Heart left ventricle (tissue), 16 donors: ENCODE measurements around the gene KLHL12. TPM values are rescaled to one million over a fixed set of nuclear protein-coding genes. Genes with fewer than 3 reads are reported as not detected.
"Not testable (repeated sequence)": the region's sequence is repeated elsewhere in the genome, so short reads cannot be mapped to it uniquely, and the experiment has no call there.

Source experiments
- ATAC-seq, 4 donors: fragments of 200-7000 bp; cut with Tn5 transposase; one replicate each; pipeline ENCODE4 v1.9.1; 2020 to 2022; ENCODE audit warnings: moderate library complexity in 4 of 4, mild to moderate bottlenecking in 3 of 4, moderate number of reproducible peaks in 1 of 4
- DNase-seq, 5 donors: peaks; one replicate each; pipeline ENCODE4 v3.0.0-alpha.2; 2020
- H3K27ac ChIP-seq, 12 donors: fragments of 200-600 bp; sonication (generic) in 4 of 12; one replicate each; pipeline versions ENCODE4 v1.5.0 to v1.8.0; 2016 to 2022; ENCODE audit warnings: mild to moderate bottlenecking in 2 of 12
- H3K27me3 ChIP-seq, 9 donors: fragments of 200-600 bp; sonication (generic) in 2 of 9; one replicate each; pipeline versions ENCODE4 v1.5.1 to v1.8.0; 2016 to 2022; ENCODE audit warnings: mild to moderate bottlenecking in 3 of 9
- H3K36me3 ChIP-seq, 9 donors: fragments of 200-600 bp; sonication (generic) in 2 of 9; one replicate each; pipeline versions ENCODE4 v1.5.0 to v1.8.0; 2018 to 2022; ENCODE audit warnings: mild to moderate bottlenecking in 2 of 9
- H3K4me1 ChIP-seq, 12 donors: fragments of 200-600 bp; sonication (generic) in 4 of 12; one replicate each; pipeline versions ENCODE4 v1.5.0 to v1.8.0; 2016 to 2022; ENCODE audit warnings: mild to moderate bottlenecking in 3 of 12
- H3K4me3 ChIP-seq, 12 donors: fragments of 200-600 bp; sonication (generic) in 4 of 12; one replicate each; pipeline versions ENCODE4 v1.5.0 to v1.8.0; 2017 to 2022; ENCODE audit warnings: mild to moderate bottlenecking in 9 of 12, moderate library complexity in 4 of 12
- H3K9me3 ChIP-seq, 12 donors: fragments of 200-600 bp; sonication (generic) in 4 of 12; one replicate each; pipeline versions ENCODE4 v1.5.0 to v1.8.0; 2016 to 2022; ENCODE audit warnings: mild to moderate bottlenecking in 1 of 12
- POLR2A ChIP-seq, 2 donors: fragments of 450-650 bp; IDR thresholded peaks; one replicate each; pipeline ENCODE4 v1.6.1; 2017; ENCODE audit warnings: antibody characterized with exemption in 2 of 2, mild to moderate bottlenecking in 2 of 2, moderate library complexity in 2 of 2
- WGBS, 4 donors: extraction: QIAGEN DNeasy Blood & Tissue Kit in 2 of 4; methylation state at CpG; one replicate each; pipeline versions ENCODE4 v1.1.5 to v1.1.7; 2013 to 2018; 5-methylcytosine and 5-hydroxymethylcytosine counted together
- intact Hi-C, 10 donors: fragments of 100-400 bp; cut with DNase I; formaldehyde crosslinking; loops; one replicate each; pipeline versions ENCODE4 v1.11.1 to v1.14.2; 2022
- polyA plus RNA-seq, 2 donors: library from polyadenylated mRNA; stranded (reverse); fragments of 200-250 nt; gene quantifications; one replicate each; pipeline ENCODE4 v1.2.3, GENCODE V29; 2013
- total RNA-seq, 9 donors: library from RNA; depleted of rRNA in 2 of 9; stranded (reverse); fragments of >200 nt in 2 of 9; fragmentation: NEBNext Ultra II Directional in 3 of 9; extraction: Animal tissue kit (Norgen Biotek cat#: 25700) in 3 of 9; gene quantifications; one replicate each; pipeline versions ENCODE4 v1.1.0 to v1.2.4, GENCODE V29; 2016 to 2023
- TF ChIP-seq, protein P1 (sequence below), 12 donors: fragments of 200-600 bp; sonication (generic) in 4 of 12; IDR thresholded peaks; one replicate each; pipeline versions ENCODE4 v1.5.0 to v1.8.0; 2018 to 2022; ENCODE audit warnings: antibody characterized with exemption in 12 of 12, mild to moderate bottlenecking in 5 of 12
- donor health status: ischemic (EF 13 %, LVEDD 7.1; RV severe dilation, severe dysfunction).
- donor health status: healthy with polysubstance abuse.
- donor health status: DM: no; HTN: yes; CAD: no.
- donor health status: DM: no; HTN: no; CAD: no.
- donor health status: ischemic (EF 25% LVEDD 6.9; RV normal size, moderate dysfunction).
- donor health status: ischemic (EF 25% LVEDD 5.7; RV mildly dilated, moderate dysfunction).
- donor health status: healthy.
- donor health status: DM: yes; HTN: yes; CAD: no.
- donor health status: ischemic (EF 35%, LVEDD 5.7; RV mildly dilated, moderate dysfunction).
- donor health status: nonischemic (EF 11% LVEDD 7.7; RV severe dilation, severe dysfunction).
- donor health status: DM: yes; HTN: yes; CAD: no.
- donor health status: PGD.
- donor health status: ischemic (EF 29% LVEDD 5.4; RV normal size, mild dysfunction).
- donor health status: nonischemic (EF 23%, LVEDD 6.1; RV moderate dilation, normal function).

KLHL12 gene
- total and polyA plus RNA-seq, 11 donors: 10.4 to 30.1 (median 18.8) TPM

DNA sequence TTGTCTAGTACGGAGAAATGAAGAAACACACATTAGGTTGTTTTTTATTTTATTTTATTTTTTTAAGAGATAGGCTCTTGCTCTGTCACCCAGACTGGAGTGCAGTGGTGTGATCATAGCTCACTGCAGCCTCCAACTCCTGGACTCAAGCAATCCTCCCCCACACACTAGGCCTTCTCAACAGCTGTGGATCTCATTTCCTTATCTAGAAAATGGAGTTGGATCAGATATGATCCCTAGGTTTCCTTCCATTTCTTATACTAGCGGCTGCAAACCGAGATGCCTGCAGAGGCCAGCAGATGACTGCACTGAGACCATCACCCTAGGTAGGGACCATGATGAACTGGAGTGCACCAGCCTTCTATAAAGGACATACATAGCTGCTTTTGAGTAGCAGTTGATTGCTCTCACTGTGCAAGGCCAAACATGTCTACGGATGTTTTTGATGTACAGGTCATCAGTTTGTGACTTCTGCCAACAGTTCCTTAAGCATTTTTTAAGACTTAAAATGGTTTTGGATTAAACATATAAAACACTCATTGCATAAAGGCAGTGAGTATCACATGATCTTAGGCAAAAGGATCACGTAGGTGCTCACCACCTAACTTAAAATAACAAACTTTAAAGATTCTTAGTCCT, 11.4 kb upstream of the KLHL12 start:
- Histone ChIP-seq H3K36me3 (peaks cover 1 to 41% (median 36%) of the 10 kb centered on the region in 9 donors), H3K9me3 (peaks cover 0 to under 1% (median 0%) of the 10 kb centered on the region in 12 donors), H3K27me3 (no peaks in the 10 kb centered on the region), H3K4me3 (no peak overlapping the region), H3K27ac (no peak overlapping the region), H3K4me1 (no peaks in the 10 kb centered on the region)
- WGBS, 4 donors: 53 to 60% (median 57%) methylated on average over 5 of the region's 5 CpGs
- intact Hi-C loops: no loop called here
- TF ChIP-seq POLR2A (IDR thresholded peaks at IDR 0.05): no peak
- TF ChIP-seq, protein P1, sequence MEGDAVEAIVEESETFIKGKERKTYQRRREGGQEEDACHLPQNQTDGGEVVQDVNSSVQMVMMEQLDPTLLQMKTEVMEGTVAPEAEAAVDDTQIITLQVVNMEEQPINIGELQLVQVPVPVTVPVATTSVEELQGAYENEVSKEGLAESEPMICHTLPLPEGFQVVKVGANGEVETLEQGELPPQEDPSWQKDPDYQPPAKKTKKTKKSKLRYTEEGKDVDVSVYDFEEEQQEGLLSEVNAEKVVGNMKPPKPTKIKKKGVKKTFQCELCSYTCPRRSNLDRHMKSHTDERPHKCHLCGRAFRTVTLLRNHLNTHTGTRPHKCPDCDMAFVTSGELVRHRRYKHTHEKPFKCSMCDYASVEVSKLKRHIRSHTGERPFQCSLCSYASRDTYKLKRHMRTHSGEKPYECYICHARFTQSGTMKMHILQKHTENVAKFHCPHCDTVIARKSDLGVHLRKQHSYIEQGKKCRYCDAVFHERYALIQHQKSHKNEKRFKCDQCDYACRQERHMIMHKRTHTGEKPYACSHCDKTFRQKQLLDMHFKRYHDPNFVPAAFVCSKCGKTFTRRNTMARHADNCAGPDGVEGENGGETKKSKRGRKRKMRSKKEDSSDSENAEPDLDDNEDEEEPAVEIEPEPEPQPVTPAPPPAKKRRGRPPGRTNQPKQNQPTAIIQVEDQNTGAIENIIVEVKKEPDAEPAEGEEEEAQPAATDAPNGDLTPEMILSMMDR (IDR thresholded peaks at IDR 0.05): no peak
- DNase-seq (no peak), ATAC-seq (peak in 1 of 4 donors; percentile 75)

DNA sequence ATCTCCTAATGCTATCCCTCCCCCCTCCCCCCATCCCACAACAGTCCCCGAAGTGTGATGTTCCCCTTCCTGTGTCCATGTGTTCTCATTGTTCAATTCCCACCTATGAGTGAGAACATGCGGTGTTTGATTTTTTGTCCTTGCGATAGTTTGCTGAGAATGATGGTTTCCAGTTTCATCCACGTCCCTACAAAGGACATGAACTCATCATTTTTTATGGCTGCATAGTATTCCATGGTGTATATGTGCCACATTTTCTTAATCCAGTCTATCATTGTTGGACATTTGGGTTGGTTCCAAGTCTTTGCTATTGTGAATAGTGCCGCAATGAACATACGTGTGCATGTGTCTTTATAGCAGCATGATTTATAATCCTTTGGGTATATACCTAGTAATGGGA, 9.4 kb upstream of the KLHL12 start:
- ATAC-seq, intact Hi-C loops, H3K27ac ChIP-seq, H3K4me1 ChIP-seq, H3K27me3 ChIP-seq, DNase-seq, H3K4me3 ChIP-seq: not testable (repeated sequence)
- WGBS, 4 donors: 64 to 92% (median 92%) methylated on average over 1 to 2 of the region's 6 CpGs
- Histone ChIP-seq H3K9me3 (peaks cover 0 to 11% (median 0%) of the 10 kb centered on the region in 12 donors), H3K36me3 (peaks cover 0 to 21% (median 16%) of the 10 kb centered on the region in 9 donors)

DNA sequence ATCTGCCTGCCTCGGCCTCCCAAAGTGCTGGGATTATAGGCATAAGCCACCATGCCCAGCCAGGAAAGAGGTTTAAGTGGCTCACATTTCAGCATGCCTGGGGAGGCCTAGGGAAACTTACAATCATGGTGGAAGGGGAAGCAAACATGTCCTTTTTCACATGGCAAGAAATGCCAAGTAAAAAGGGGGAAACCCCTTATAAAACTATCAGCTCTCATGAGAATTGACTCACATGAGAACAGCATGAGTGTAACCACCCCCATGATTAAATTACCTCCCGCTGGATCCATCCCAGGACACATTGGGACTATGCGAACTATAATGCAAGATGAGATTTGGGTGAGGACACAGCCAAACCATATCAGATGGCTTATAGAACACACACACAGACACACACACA, 8.8 kb upstream of the KLHL12 start:
- Histone ChIP-seq H3K4me3 (no peak overlapping the region), H3K27ac (no peak overlapping the region), H3K9me3 (peaks cover 0 to 11% (median 0%) of the 10 kb centered on the region in 12 donors), H3K36me3 (peaks cover 0 to 16% (median 10%) of the 10 kb centered on the region in 9 donors), H3K27me3 (no peaks in the 10 kb centered on the region), H3K4me1 (no peaks in the 10 kb centered on the region)
- 71 to 89% (median 81%) methylated on average over 3 of the region's 3 CpGs for WGBS, 4 donors
- ATAC-seq: no peak
- DNase-seq: no peak
- TF ChIP-seq, protein P1 (IDR thresholded peaks at IDR 0.05): no peak
- TF ChIP-seq POLR2A (IDR thresholded peaks at IDR 0.05): no peak
- intact Hi-C loops: no loop called here

DNA sequence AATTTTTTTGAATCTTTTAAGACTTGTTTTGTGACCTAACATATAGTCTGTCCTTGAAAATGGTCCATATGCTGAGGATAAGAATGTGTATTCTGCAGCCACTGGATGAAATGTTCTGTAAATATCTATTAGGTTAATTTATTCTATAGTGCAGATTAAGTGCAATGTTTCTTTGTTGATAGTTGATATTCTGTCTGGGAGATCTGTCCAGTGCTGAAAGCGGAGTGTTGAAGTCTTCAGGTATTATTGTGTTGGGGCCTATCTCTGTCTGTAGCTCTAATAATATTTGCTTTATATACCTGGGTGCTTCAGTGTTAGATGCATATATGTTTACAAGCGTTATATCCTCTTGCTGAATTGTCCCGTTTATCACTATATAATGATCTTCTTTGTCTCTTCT, 7.7 kb upstream of the KLHL12 start:
- Histone ChIP-seq H3K27ac (no peak overlapping the region), H3K27me3 (no peaks in the 10 kb centered on the region), H3K9me3 (peaks cover 0 to 11% (median 0%) of the 10 kb centered on the region in 12 donors), H3K4me3 (no peak overlapping the region), H3K4me1 (no peaks in the 10 kb centered on the region), H3K36me3 (peaks cover 0 to 5% (median 0%) of the 10 kb centered on the region in 9 donors)
- DNase-seq: no peak
- TF ChIP-seq, protein P1 (IDR thresholded peaks at IDR 0.05): no peak
- no peak for TF ChIP-seq POLR2A (IDR thresholded peaks at IDR 0.05)
- intact Hi-C loops: no loop called here
- WGBS, 4 donors: 84 to 88% (median 88%) methylated on average over 3 of the region's 3 CpGs
- no peak for ATAC-seq

DNA sequence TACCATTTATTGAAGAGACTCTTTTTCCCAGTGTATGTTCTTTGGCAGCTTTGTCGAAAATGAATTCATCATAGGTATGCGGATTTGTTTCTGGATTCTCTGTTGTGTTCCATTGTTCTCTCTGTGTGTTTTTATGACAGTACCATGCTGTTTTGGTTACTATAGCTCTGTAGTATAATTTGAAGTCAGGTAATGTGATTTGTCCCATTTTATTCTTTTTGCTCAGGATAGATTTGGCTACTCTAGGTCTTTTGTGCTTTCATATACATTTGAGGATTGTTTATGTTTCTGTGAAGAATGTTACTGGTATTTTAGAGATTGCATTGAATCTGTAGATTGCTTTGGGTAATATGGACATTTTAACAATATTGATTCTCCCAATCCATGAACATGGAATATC, 5.4 kb upstream of the KLHL12 start:
- no peak for TF ChIP-seq POLR2A (IDR thresholded peaks at IDR 0.05)
- TF ChIP-seq, protein P1 (IDR thresholded peaks at IDR 0.05): no peak
- Histone ChIP-seq H3K4me1 (peaks cover 0 to 3% (median 0%) of the 10 kb centered on the region in 12 donors), H3K4me3 (no peak overlapping the region), H3K9me3 (peaks cover 0 to 11% (median 0%) of the 10 kb centered on the region in 12 donors), H3K27me3 (no peaks in the 10 kb centered on the region), H3K36me3 (no peaks in the 10 kb centered on the region), H3K27ac (no peak overlapping the region)
- WGBS, 4 donors: 84 to 94% (median 88%) methylated on average over 2 of the region's 2 CpGs
- intact Hi-C loops: no loop called here
- ATAC-seq: no peak
- no peak for DNase-seq
